ENCODE results near the gene DIO3. TPM values are rescaled to one million over a fixed set of nuclear protein-coding genes. Genes with fewer than 3 reads are reported as not detected.

DIO3 gene
- total RNA-seq, 1 experiment from 2014 or later: 2.3 TPM

DNA sequence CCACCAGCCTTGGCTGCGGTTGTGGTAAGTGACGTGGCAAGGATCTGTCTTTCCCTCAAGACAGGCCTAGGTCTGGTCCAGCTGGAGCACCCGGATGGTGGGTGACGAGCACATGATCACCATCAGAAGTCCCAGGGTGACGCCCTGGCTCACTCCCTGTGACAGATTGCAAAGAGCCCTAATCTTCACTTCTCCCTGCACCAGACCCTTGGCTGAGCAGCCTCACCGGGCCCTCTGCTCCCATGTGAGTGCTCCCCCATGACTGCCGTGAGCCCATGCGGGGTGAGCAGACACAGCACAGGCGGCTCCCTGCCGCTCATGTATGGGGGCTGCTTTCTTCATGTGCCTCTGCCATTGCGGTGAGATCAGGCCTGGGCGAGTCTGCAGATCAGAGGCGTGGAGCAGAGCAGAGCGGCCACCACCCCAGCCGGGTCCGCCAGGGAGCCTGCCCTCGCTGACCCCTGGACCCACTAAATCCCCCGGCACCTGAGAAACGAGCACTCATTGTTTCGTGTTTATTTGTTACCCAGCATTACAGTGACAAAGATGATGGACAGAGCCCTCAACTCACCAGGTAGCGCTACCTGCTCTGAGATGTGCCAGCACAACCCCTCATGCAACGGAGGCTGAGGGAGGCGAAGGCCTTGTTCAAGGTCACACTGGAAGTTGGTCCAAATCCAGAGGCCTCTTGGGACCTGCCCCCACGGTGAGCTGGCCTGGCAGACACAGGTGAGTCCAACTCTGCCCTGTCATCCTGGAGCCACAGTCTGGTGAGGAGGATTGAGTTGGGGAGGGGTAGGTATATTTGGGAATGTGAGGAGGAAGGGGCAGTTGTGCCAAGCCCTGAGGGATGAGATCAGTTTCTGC, 9.3 kb upstream of the DIO3 start:
- H3K4me1 Mint-ChIP-seq (ENCODE audit: low read depth, unreplicated experiment): peaks cover 21% of the 10 kb centered on the region
- H3K9me3 Mint-ChIP-seq (ENCODE audit: low read depth, unreplicated experiment): peaks cover 4% of the 10 kb centered on the region
- intact Hi-C loops (cut with micrococcal nuclease; ENCODE audit: unreplicated experiment): no loop called here
- H3K4me3 Mint-ChIP-seq (ENCODE audit: low read depth, unreplicated experiment): no peak overlapping the region
- no peak for DNase-seq
- CTCF ChIA-PET: no interaction called here
- no peak overlapping the region for H3K27ac Mint-ChIP-seq (ENCODE audit: unreplicated experiment)
- TF ChIP-seq, protein P1, sequence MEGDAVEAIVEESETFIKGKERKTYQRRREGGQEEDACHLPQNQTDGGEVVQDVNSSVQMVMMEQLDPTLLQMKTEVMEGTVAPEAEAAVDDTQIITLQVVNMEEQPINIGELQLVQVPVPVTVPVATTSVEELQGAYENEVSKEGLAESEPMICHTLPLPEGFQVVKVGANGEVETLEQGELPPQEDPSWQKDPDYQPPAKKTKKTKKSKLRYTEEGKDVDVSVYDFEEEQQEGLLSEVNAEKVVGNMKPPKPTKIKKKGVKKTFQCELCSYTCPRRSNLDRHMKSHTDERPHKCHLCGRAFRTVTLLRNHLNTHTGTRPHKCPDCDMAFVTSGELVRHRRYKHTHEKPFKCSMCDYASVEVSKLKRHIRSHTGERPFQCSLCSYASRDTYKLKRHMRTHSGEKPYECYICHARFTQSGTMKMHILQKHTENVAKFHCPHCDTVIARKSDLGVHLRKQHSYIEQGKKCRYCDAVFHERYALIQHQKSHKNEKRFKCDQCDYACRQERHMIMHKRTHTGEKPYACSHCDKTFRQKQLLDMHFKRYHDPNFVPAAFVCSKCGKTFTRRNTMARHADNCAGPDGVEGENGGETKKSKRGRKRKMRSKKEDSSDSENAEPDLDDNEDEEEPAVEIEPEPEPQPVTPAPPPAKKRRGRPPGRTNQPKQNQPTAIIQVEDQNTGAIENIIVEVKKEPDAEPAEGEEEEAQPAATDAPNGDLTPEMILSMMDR (IDR thresholded peaks at IDR 0.05; ENCODE audit: unreplicated experiment): no peak
- H3K27me3 Mint-ChIP-seq (ENCODE audit: unreplicated experiment): peaks cover 22% of the 10 kb centered on the region
- BruUV-seq (replicated peaks): no TSS peak
- peaks cover 5% of the 10 kb centered on the region for H3K36me3 Mint-ChIP-seq (ENCODE audit: insufficient read depth, unreplicated experiment)

GRCh38 chr14:101552786-101553231, 8.5 kb upstream of the DIO3 start:
- Mint-ChIP-seq H3K27me3 (ENCODE audit: unreplicated experiment) (peaks cover 16% of the 10 kb centered on the region), H3K9me3 (ENCODE audit: low read depth, unreplicated experiment) (peaks cover 4% of the 10 kb centered on the region)
- intact Hi-C loops (cut with micrococcal nuclease; ENCODE audit: unreplicated experiment): no loop called here

GRCh38 chr14:101553393-101553792, 7.9 kb upstream of the DIO3 start:
- CTCF ChIA-PET: no interaction called here
- Mint-ChIP-seq H3K27ac (ENCODE audit: unreplicated experiment) (no peak overlapping the region), H3K9me3 (ENCODE audit: low read depth, unreplicated experiment) (peaks cover 4% of the 10 kb centered on the region), H3K4me1 (ENCODE audit: low read depth, unreplicated experiment) (peaks cover 21% of the 10 kb centered on the region), H3K36me3 (ENCODE audit: insufficient read depth, unreplicated experiment) (peaks cover 11% of the 10 kb centered on the region), H3K27me3 (ENCODE audit: unreplicated experiment) (peaks cover 16% of the 10 kb centered on the region), H3K4me3 (ENCODE audit: low read depth, unreplicated experiment) (no peak overlapping the region)
- DNase-seq: no peak
- TF ChIP-seq, protein P1 (IDR thresholded peaks at IDR 0.05; ENCODE audit: unreplicated experiment): no peak
- BruUV-seq (replicated peaks): no TSS peak
- intact Hi-C loops (cut with micrococcal nuclease; ENCODE audit: unreplicated experiment): no loop called here

More at GRCh38 chr14:101552786-101553231, 8.5 kb upstream of the DIO3 start:
- no peak overlapping the region for H3K27ac Mint-ChIP-seq (ENCODE audit: unreplicated experiment)
- H3K36me3 Mint-ChIP-seq (ENCODE audit: insufficient read depth, unreplicated experiment): peaks cover 8% of the 10 kb centered on the region
- DNase-seq: peak; percentile 37
- H3K4me1 Mint-ChIP-seq (ENCODE audit: low read depth, unreplicated experiment): peaks cover 21% of the 10 kb centered on the region
- BruUV-seq (replicated peaks): no TSS peak
- CTCF ChIA-PET: no interaction called here
- no peak overlapping the region for H3K4me3 Mint-ChIP-seq (ENCODE audit: low read depth, unreplicated experiment)
- TF ChIP-seq, protein P1 (IDR thresholded peaks at IDR 0.05; ENCODE audit: unreplicated experiment): no peak

- intact Hi-C loops (cut with micrococcal nuclease; ENCODE audit: unreplicated experiment): no loop called here
- CTCF ChIA-PET: no interaction called here
- no peak overlapping the region for H3K27ac Mint-ChIP-seq (ENCODE audit: unreplicated experiment)
- DNase-seq: no peak
- H3K4me1 Mint-ChIP-seq (ENCODE audit: low read depth, unreplicated experiment): peaks cover 21% of the 10 kb centered on the region
- TF ChIP-seq, protein P1 (IDR thresholded peaks at IDR 0.05; ENCODE audit: unreplicated experiment): no peak
- no peak overlapping the region for H3K4me3 Mint-ChIP-seq (ENCODE audit: low read depth, unreplicated experiment)
- H3K36me3 Mint-ChIP-seq (ENCODE audit: insufficient read depth, unreplicated experiment): peaks cover 11% of the 10 kb centered on the region
- H3K9me3 Mint-ChIP-seq (ENCODE audit: low read depth, unreplicated experiment): peaks cover 4% of the 10 kb centered on the region
- BruUV-seq (replicated peaks): no TSS peak
- H3K27me3 Mint-ChIP-seq (ENCODE audit: unreplicated experiment): peaks cover 16% of the 10 kb centered on the region
Observed at GRCh38 chr14:101553931-101554330, 7.4 kb upstream of the DIO3 start.

Data from Calu3 (cell line).